Activated T-helper 1 cell treated with Interleukin-2 at 50 U/mL for 16 hours (primary cell): Measurements from ENCODE around the gene PYDC1.
"Not testable (repeated sequence)": the region's sequence is repeated elsewhere in the genome, so short reads cannot be mapped to it uniquely, and the experiment has no call there.

ENCODE experiments used
- DNase-seq: peaks from one replicate; pipeline ENCODE4 v3.0.0-alpha.2; 2020; ENCODE audit warnings: low read depth

PYDC1 gene

GRCh38 chr16:31216422-31217135 lies at the start of gene PYDC1:
Gene PYDC1 (minus strand): TSS chr16:31217135. CDS start chr16:31217028, 107 bp downstream.
- DNase-seq: no peak

- DNase-seq: peak; percentile 13
Measured at GRCh38 chr16:31265329-31266245, 48.7 kb upstream of the PYDC1 start.

- DNase-seq: no peak
Measured at GRCh38 chr16:31262084-31262483, 45.1 kb upstream of the PYDC1 start.

- no peak for DNase-seq
Measured at GRCh38 chr16:31260136-31260931, 43.4 kb upstream of the PYDC1 start.

GRCh38 chr16:31258366-31258765 lies 41.4 kb upstream of the PYDC1 start:
- DNase-seq: no peak

- DNase-seq: no peak
Measured at GRCh38 chr16:31256466-31256865, 39.5 kb upstream of the PYDC1 start.

GRCh38 chr16:31253642-31254045 lies 36.7 kb upstream of the PYDC1 start:
- no peak for DNase-seq

GRCh38 chr16:31251435-31251834 lies 34.5 kb upstream of the PYDC1 start:
- no peak for DNase-seq

GRCh38 chr16:31250782-31251384 lies 33.9 kb upstream of the PYDC1 start:
- no peak for DNase-seq

GRCh38 chr16:31248344-31248743 lies 31.4 kb upstream of the PYDC1 start:
- DNase-seq: no peak

- DNase-seq: no peak
Measured at GRCh38 chr16:31246296-31246695, 29.4 kb upstream of the PYDC1 start.

- not testable (repeated sequence) for DNase-seq
Measured at GRCh38 chr16:31245598-31245997, 28.7 kb upstream of the PYDC1 start.

GRCh38 chr16:31243734-31244670 lies 27.1 kb upstream of the PYDC1 start:
- DNase-seq: no peak

GRCh38 chr16:31242206-31242605 lies 25.3 kb upstream of the PYDC1 start:
- no peak for DNase-seq

- no peak for DNase-seq
Measured at GRCh38 chr16:31238041-31238440, 21.1 kb upstream of the PYDC1 start.

GRCh38 chr16:31229501-31229900 lies 12.6 kb upstream of the PYDC1 start:
- no peak for DNase-seq

GRCh38 chr16:31228206-31228605 lies 11.3 kb upstream of the PYDC1 start:
- DNase-seq: no peak

GRCh38 chr16:31225193-31225592 lies 8.3 kb upstream of the PYDC1 start:
- DNase-seq: no peak

GRCh38 chr16:31224092-31224955 lies 7.4 kb upstream of the PYDC1 start:
- no peak for DNase-seq

- no peak for DNase-seq
Measured at GRCh38 chr16:31223044-31223443, 6.1 kb upstream of the PYDC1 start.
